IMR-90 (cell line): ENCODE results near the gene CYREN. TPM values are rescaled to one million over a fixed set of nuclear protein-coding genes. Genes with fewer than 3 reads are reported as not detected.

ENCODE experiments used
- ATAC-seq: fragments of 200-7000 bp; cut with Tn5 transposase; 2 replicates; pipeline ENCODE4 v1.9.1; 2020; ENCODE audit warnings: low read depth, mild to moderate bottlenecking, moderate library complexity
- BruUV-seq: library from RNA; stranded (reverse); fragments of 400-500 nt; replicated peaks from 2 replicates; lab custom pipeline; 2021; lab: Mats Ljungman, UMichigan
- CTCF ChIA-PET: fragments of 300-600 bp; formaldehyde crosslinking; extraction: SDS; loops from one replicate; lab custom pipeline; 2021; ENCODE audit warnings: antibody characterized with exemption; lab: Yijun Ruan, JAX
- POLR2A ChIA-PET: fragments of 300-600 bp; sonication (Branson Sonifier 250); formaldehyde crosslinking; loops from one replicate; lab custom pipeline; 2022; ENCODE audit warnings: antibody characterized with exemption; ENCODE audit not compliant: unreplicated experiment; lab: Charles Lee
- DNase-seq: peaks from one replicate; pipeline ENCODE4 v3.0.0; 2013
- H2AFZ ChIP-seq: replicated peaks from 2 replicates; pipeline ENCODE3; 2013; ENCODE audit warnings: low read length, mild to moderate bottlenecking; ENCODE audit not compliant: poor library complexity
- H2AK5ac ChIP-seq: 2 replicates; pipeline ENCODE4 v1.6.1; 2013; ENCODE audit warnings: low read depth, low read length, inconsistent platforms
- H2AK9ac ChIP-seq: replicated peaks from 2 replicates; pipeline ENCODE3; 2013; ENCODE audit warnings: mild to moderate bottlenecking, low read depth, low read length, moderate library complexity; ENCODE audit not compliant: poor library complexity
- H2BK120ac ChIP-seq: 2 replicates; pipeline ENCODE4 v1.6.1; 2013; ENCODE audit warnings: low read depth, low read length, inconsistent platforms
- H2BK15ac ChIP-seq: 3 replicates; pipeline ENCODE4 v1.6.1; 2013; ENCODE audit warnings: low read depth, low read length, inconsistent platforms
- H2BK20ac ChIP-seq: 2 replicates; pipeline ENCODE4 v1.6.1; 2013; ENCODE audit warnings: low read depth, mild to moderate bottlenecking, inconsistent platforms, low read length, moderate library complexity
- H2BK5ac ChIP-seq: 2 replicates; pipeline ENCODE4 v1.6.1; 2013; ENCODE audit warnings: mild to moderate bottlenecking, low read depth, low read length, inconsistent platforms; ENCODE audit not compliant: poor library complexity, severe bottlenecking
- H3K14ac ChIP-seq: replicated peaks from 2 replicates; pipeline ENCODE4 v1.6.1; 2013; ENCODE audit warnings: low read depth, low read length, inconsistent platforms
- H3K18ac ChIP-seq: 2 replicates; pipeline ENCODE4 v1.6.1; 2013; ENCODE audit warnings: low read depth, low read length, control low read depth
- H3K23ac ChIP-seq: 2 replicates; pipeline ENCODE4 v1.6.1; 2013; ENCODE audit warnings: low read depth, low read length, inconsistent platforms
- H3K27ac ChIP-seq: 2 replicates; pipeline ENCODE4 v1.5.1; 2013; ENCODE audit warnings: mild to moderate bottlenecking, control low read depth, low read length; ENCODE audit not compliant: insufficient read depth
- H3K27me3 ChIP-seq: 2 replicates; pipeline ENCODE4 v1.6.1; 2013; ENCODE audit warnings: low read length; ENCODE audit not compliant: control insufficient read depth, insufficient read depth
- H3K36me3 ChIP-seq: 2 replicates; pipeline ENCODE4 v1.6.1; 2013; ENCODE audit warnings: low read length, mixed read lengths; ENCODE audit not compliant: control insufficient read depth, insufficient read depth
- H3K4ac ChIP-seq: 2 replicates; pipeline ENCODE4 v1.6.1; 2013; ENCODE audit warnings: low read depth, low read length, inconsistent platforms
- H3K4me1 ChIP-seq: 2 replicates; pipeline ENCODE4 v1.6.1; 2013; ENCODE audit warnings: low read length, mixed read lengths; ENCODE audit not compliant: control insufficient read depth, insufficient read depth
- H3K4me2 ChIP-seq: 2 replicates; pipeline ENCODE4 v1.6.1; 2013; ENCODE audit warnings: low read depth, mild to moderate bottlenecking, control low read depth, low read length, moderate library complexity
- H3K4me3 ChIP-seq: 2 replicates; pipeline ENCODE4 v1.5.1; 2013; ENCODE audit warnings: low read depth, mild to moderate bottlenecking, control low read depth, low read length, moderate library complexity; ENCODE audit not compliant: insufficient read depth
- H3K56ac ChIP-seq: 2 replicates; pipeline ENCODE4 v1.6.1; 2013; ENCODE audit warnings: low read length, inconsistent platforms; ENCODE audit not compliant: insufficient read depth; ENCODE audit errors: extremely low read depth
- H3K79me1 ChIP-seq, 2 experiments: 2 replicates each; pipeline ENCODE4 v1.6.1; 2013; ENCODE audit warnings: low read length in 2 of 2, inconsistent platforms in 1 of 2, low read depth in 1 of 2
- H3K9ac ChIP-seq: 2 replicates; pipeline ENCODE4 v1.6.1; 2013; ENCODE audit warnings: low read depth, low read length, control low read depth
- H3K9me1 ChIP-seq: 2 replicates; pipeline ENCODE4 v1.6.1; 2013; ENCODE audit warnings: low read length, inconsistent platforms; ENCODE audit not compliant: insufficient read depth
- H3K9me3 ChIP-seq: 2 replicates; pipeline ENCODE4 v1.6.1; 2013; ENCODE audit warnings: low read length; ENCODE audit not compliant: control insufficient read depth, insufficient read depth
- H4K20me1 ChIP-seq: 2 replicates; pipeline ENCODE4 v1.6.1; 2013; ENCODE audit warnings: low read length, inconsistent platforms; ENCODE audit not compliant: insufficient read depth
- H4K5ac ChIP-seq: 2 replicates; pipeline ENCODE4 v1.6.1; 2013; ENCODE audit warnings: mild to moderate bottlenecking, low read depth, low read length, control low read depth
- H4K8ac ChIP-seq, 2 experiments: 2 replicates each; pipeline ENCODE4 v1.6.1; 2013; ENCODE audit warnings: low read depth in 2 of 2, low read length in 2 of 2, control low read depth in 1 of 2, inconsistent platforms in 1 of 2
- H4K91ac ChIP-seq: 2 replicates; pipeline ENCODE4 v1.6.1; 2013; ENCODE audit warnings: low read depth, low read length, inconsistent platforms; ENCODE audit not compliant: insufficient read depth
- BHLHE40 ChIP-seq: fragments of 150-350 bp; IDR thresholded peaks from 2 replicates; pipeline ENCODE4 v1.6.1; 2016; ENCODE audit warnings: mild to moderate bottlenecking, low read depth, low read length
- CEBPB ChIP-seq: IDR thresholded peaks from 2 replicates; pipeline ENCODE4 v1.6.1; 2012; ENCODE audit warnings: low read depth, low read length, improper control_type of control experiment
- MAFK ChIP-seq: IDR thresholded peaks from 2 replicates; pipeline ENCODE4 v1.6.1; 2012; ENCODE audit warnings: low read depth, low read length, improper control_type of control experiment
- RAD21 ChIP-seq: IDR thresholded peaks from 2 replicates; pipeline ENCODE4 v1.6.1; 2012; ENCODE audit warnings: low read length, improper control_type of control experiment
- WGBS, 2 experiments: methylation state at CpG; one replicate each; pipeline versions ENCODE4 v1.1.5 to v1.1.7; 2013; ENCODE audit warnings: missing lambda C conversion rate in 2 of 2; ENCODE audit not compliant: insufficient read length in 1 of 2; ENCODE audit errors: extremely low coverage in 2 of 2; 5-methylcytosine and 5-hydroxymethylcytosine counted together
- dilution Hi-C: fragments of 300-500 bp; cut with HindIII; formaldehyde crosslinking; loops from one replicate; pipeline ENCODE4 v1.14.3; 2018; ENCODE audit warnings: low sequenced_read_pairs; ENCODE audit not compliant: unreplicated experiment
- in situ Hi-C: fragments of 300-500 bp; cut with MboI; formaldehyde crosslinking; loops from 3 replicates; pipeline ENCODE4 v1.14.3; 2019; ENCODE audit warnings: low sequenced_read_pairs, inconsistent platforms, mixed read lengths
- intact Hi-C: fragments of 100-400 bp; cut with micrococcal nuclease; formaldehyde crosslinking; loops from 2 replicates; pipeline ENCODE4 v1.10.0; 2022
- polyA plus RNA-seq, 3 experiments: library from polyadenylated mRNA; depleted of rRNA; stranded (reverse); fragments of >200 nt; gene quantifications; 2 replicates each; pipeline ENCODE4 v1.2.3, GENCODE V29; 2012; ENCODE audit warnings: low replicate concordance in 1 of 3
- total RNA-seq: library from RNA; depleted of rRNA; stranded (reverse); fragments of >200 nt; gene quantifications from 2 replicates; pipeline ENCODE4 v1.2.3, GENCODE V29; 2012
- TF ChIP-seq, protein P1 (sequence below): fragments of 150-350 bp; IDR thresholded peaks from 2 replicates; pipeline ENCODE4 v1.6.1; 2016; ENCODE audit warnings: low read depth, mild to moderate bottlenecking, low read length, moderate library complexity, borderline replicate concordance
- TF ChIP-seq, protein P2 (sequence below): conservative IDR thresholded peaks from 2 replicates; pipeline ENCODE4 v1.5.1; 2012; ENCODE audit warnings: mild to moderate bottlenecking, low read depth, low read length, improper control_type of control experiment
- TF ChIP-seq, protein P3 (sequence below): fragments of 150-350 bp; IDR thresholded peaks from 2 replicates; pipeline ENCODE4 v1.6.1; 2017; ENCODE audit warnings: mild to moderate bottlenecking, antibody characterized with exemption, low read length, low read depth

The CYREN gene
- total and polyA plus RNA-seq, 2 of the 4 experiments (the other 2 are of a cell fraction) = 26.5 to 29.2 TPM

DNA sequence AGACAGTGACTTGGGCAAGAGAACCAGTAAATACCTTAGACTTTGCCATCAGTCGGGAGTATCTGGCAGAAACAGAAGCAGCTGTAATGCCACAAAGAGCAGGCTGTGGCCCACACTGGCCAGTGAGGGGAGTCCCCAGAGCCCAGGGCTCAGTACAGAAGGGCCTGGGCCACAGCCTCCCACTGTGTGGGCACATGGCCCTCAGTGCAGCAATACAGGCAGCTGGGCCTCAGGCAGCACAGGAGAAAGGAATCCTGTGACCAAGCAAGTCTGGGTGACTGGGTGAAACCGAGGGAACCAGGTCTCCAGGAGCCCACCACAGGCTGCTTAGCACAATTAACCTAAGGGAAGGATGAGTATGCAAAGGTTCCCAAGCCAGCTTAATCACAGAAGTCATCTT lies 26.8 kb upstream of the CYREN start:
- H4K91ac ChIP-seq = no peak overlapping the region
- no peak overlapping the region for H4K5ac ChIP-seq
- no peak overlapping the region for H3K14ac ChIP-seq
- no peak overlapping the region for H2AK5ac ChIP-seq
- peaks cover 0 to 8% of the 10 kb centered on the region in 2 experiments; a peak in 3 of 4 replicates for H3K79me1 ChIP-seq
- WGBS, 2 experiments = 80% methylated on average over 1 of the region's 2 CpGs; no CpG with 5 or more reads in 1 of the 2 experiments
- H3K4me3 ChIP-seq = no peak overlapping the region
- in situ Hi-C loops = no loop called here
- H3K56ac ChIP-seq = no peak overlapping the region
- ChIA-PET CTCF (no interaction called here), POLR2A (no interaction called here)
- intact Hi-C loops = no loop called here
- H2BK5ac ChIP-seq = no peak overlapping the region
- H4K20me1 ChIP-seq = no peaks in the 10 kb centered on the region
- ATAC-seq (no peak), DNase-seq (no peak)
- H3K4ac ChIP-seq = no peak overlapping the region
- H3K9me3 ChIP-seq = no peaks in the 10 kb centered on the region
- peaks cover 7% of the 10 kb centered on the region for H3K9me1 ChIP-seq
- no peak overlapping the region for H2BK120ac ChIP-seq
- no peaks in the 10 kb centered on the region for H3K27me3 ChIP-seq
- H3K9ac ChIP-seq = no peak overlapping the region
- no peak overlapping the region for H4K8ac ChIP-seq
- no TSS peak for BruUV-seq
- H2AK9ac ChIP-seq = no peak overlapping the region
- TF ChIP-seq BHLHE40 (no peak), RAD21 (no peak), MAFK (no peak), CEBPB (no peak)
- TF ChIP-seq, protein P1, sequence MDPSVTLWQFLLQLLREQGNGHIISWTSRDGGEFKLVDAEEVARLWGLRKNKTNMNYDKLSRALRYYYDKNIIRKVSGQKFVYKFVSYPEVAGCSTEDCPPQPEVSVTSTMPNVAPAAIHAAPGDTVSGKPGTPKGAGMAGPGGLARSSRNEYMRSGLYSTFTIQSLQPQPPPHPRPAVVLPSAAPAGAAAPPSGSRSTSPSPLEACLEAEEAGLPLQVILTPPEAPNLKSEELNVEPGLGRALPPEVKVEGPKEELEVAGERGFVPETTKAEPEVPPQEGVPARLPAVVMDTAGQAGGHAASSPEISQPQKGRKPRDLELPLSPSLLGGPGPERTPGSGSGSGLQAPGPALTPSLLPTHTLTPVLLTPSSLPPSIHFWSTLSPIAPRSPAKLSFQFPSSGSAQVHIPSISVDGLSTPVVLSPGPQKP = no peak
- TF ChIP-seq, protein P2, sequence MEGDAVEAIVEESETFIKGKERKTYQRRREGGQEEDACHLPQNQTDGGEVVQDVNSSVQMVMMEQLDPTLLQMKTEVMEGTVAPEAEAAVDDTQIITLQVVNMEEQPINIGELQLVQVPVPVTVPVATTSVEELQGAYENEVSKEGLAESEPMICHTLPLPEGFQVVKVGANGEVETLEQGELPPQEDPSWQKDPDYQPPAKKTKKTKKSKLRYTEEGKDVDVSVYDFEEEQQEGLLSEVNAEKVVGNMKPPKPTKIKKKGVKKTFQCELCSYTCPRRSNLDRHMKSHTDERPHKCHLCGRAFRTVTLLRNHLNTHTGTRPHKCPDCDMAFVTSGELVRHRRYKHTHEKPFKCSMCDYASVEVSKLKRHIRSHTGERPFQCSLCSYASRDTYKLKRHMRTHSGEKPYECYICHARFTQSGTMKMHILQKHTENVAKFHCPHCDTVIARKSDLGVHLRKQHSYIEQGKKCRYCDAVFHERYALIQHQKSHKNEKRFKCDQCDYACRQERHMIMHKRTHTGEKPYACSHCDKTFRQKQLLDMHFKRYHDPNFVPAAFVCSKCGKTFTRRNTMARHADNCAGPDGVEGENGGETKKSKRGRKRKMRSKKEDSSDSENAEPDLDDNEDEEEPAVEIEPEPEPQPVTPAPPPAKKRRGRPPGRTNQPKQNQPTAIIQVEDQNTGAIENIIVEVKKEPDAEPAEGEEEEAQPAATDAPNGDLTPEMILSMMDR = no peak
- TF ChIP-seq, protein P3, sequence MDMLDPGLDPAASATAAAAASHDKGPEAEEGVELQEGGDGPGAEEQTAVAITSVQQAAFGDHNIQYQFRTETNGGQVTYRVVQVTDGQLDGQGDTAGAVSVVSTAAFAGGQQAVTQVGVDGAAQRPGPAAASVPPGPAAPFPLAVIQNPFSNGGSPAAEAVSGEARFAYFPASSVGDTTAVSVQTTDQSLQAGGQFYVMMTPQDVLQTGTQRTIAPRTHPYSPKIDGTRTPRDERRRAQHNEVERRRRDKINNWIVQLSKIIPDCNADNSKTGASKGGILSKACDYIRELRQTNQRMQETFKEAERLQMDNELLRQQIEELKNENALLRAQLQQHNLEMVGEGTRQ = no peak
- H3K36me3 ChIP-seq = peaks cover 18% of the 10 kb centered on the region
- no peak overlapping the region for H3K27ac ChIP-seq
- H3K4me2 ChIP-seq = no peak overlapping the region
- H2BK15ac ChIP-seq = no peak overlapping the region
- H3K18ac ChIP-seq = no peak overlapping the region
- H3K23ac ChIP-seq = no peak overlapping the region
- no peak overlapping the region for H2AFZ ChIP-seq
- dilution Hi-C loops = no loop called here
- no peak overlapping the region for H2BK20ac ChIP-seq
- H3K4me1 ChIP-seq = peaks cover 13% of the 10 kb centered on the region
